Sigmoid colon (tissue), 4 donors: ENCODE measurements around the gene CD300LG.

ENCODE experiments used
- CTCF ChIP-seq, 4 experiments: fragments of 450-650 bp in 3 of 4; fragments of 200-600 bp in 1 of 4; IDR thresholded peaks; one replicate each; pipeline ENCODE4 v1.5.1; 2016 to 2019; ENCODE audit warnings: antibody characterized with exemption in 4 of 4, mild to moderate bottlenecking in 3 of 4, moderate library complexity in 2 of 4
- POLR2A ChIP-seq, 2 donors: fragments of 450-650 bp; IDR thresholded peaks; one replicate each; pipeline ENCODE4 v1.6.1; 2016; ENCODE audit warnings: antibody characterized with exemption in 2 of 2, mild to moderate bottlenecking in 2 of 2, moderate library complexity in 2 of 2
- POLR2AphosphoS5 ChIP-seq, 4 donors: sonication (generic); formaldehyde crosslinking; IDR thresholded peaks; one replicate each; pipeline ENCODE4 v1.6.1; 2017; ENCODE audit warnings: antibody characterized with exemption in 4 of 4

GRCh38 chr17:43907425-43907981 is 60.5 kb downstream of the CD300LG start, which contains the start of gene MPP2:
- TF ChIP-seq CTCF (IDR thresholded peaks at IDR 0.05) (peak in 3 of 4 experiments; percentile 23 to 51 (median 31)), POLR2A (IDR thresholded peaks at IDR 0.05) (peak; percentile 49 to 82), POLR2AphosphoS5 (IDR thresholded peaks at IDR 0.05) (peak; percentile 70 to 86 (median 78))
